Bronchial epithelial cell (primary cell): ENCODE data around the gene SLC6A6. TPM values are rescaled to one million over a fixed set of nuclear protein-coding genes. Genes with fewer than 3 reads are reported as not detected.

Source experiments
- DNase-seq: peaks from one replicate; pipeline ENCODE4 v3.0.0-alpha.2; 2010; ENCODE audit warnings: low read depth
- FAIRE-seq: peaks from 2 replicates; lab custom pipeline; 2011; peaks lifted over from hg19 to GRCh38; lab: Jason Lieb, UNC
- H3K27me3 ChIP-seq: 2 replicates; pipeline ENCODE4 v1.5.1; 2011; ENCODE audit warnings: low read length; ENCODE audit not compliant: control insufficient read depth, insufficient read depth
- H3K36me3 ChIP-seq: 2 replicates; pipeline ENCODE4 v1.5.1; 2011; ENCODE audit warnings: low read length; ENCODE audit not compliant: control insufficient read depth, insufficient read depth
- H3K4me3 ChIP-seq: 2 replicates; pipeline ENCODE4 v1.5.1; 2011; ENCODE audit warnings: mild to moderate bottlenecking, low read depth, low read length, control low read depth
- CTCF ChIP-seq: IDR thresholded peaks from 2 replicates; pipeline ENCODE4 v1.5.1; 2011; ENCODE audit warnings: mild to moderate bottlenecking, moderate library complexity, low read length, control low read depth, inconsistent platforms; ENCODE audit not compliant: insufficient read depth, severe bottlenecking
- total RNA-seq: library from RNA; depleted of rRNA; stranded (reverse); fragments of >200 nt; gene quantifications from 2 replicates; pipeline ENCODE4 v1.2.1, GENCODE V29; 2014

Gene SLC6A6
- total RNA-seq, 1 donor from 2014 or later = 13.2 TPM

GRCh38 chr3:14525685-14526631 lies 123.6 kb downstream of the SLC6A6 start:
- no peaks in the 10 kb centered on the region for H3K36me3 ChIP-seq
- H3K4me3 ChIP-seq = no peak overlapping the region
- FAIRE-seq (peak; percentile 86), DNase-seq (peak; percentile 67)
- H3K27me3 ChIP-seq = no peaks in the 10 kb centered on the region
- TF ChIP-seq CTCF = no peak

DNA sequence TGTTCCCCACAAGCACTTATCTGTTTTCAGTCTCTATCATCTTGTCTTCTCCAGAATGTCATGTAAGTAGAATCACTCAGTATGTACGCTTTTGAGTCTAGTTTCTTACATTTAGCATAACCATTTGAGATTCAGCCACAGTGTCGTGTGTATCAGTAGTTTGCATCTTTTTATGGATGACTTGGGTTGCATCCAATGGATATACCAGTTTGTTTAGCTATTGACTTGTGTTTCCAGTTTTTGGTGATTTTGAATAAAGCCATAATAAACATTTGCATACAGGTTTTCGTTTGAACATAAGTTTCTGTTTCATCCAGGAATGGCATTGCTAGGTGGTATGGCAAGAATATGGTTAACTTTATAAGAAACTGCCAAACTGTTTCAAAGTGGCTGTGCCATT lies 125.7 kb downstream of the SLC6A6 start:
- H3K36me3 ChIP-seq = no peaks in the 10 kb centered on the region
- DNase-seq = no peak
- TF ChIP-seq CTCF = no peak
- FAIRE-seq = no peak
- H3K4me3 ChIP-seq = no peak overlapping the region
- H3K27me3 ChIP-seq = no peaks in the 10 kb centered on the region

DNA sequence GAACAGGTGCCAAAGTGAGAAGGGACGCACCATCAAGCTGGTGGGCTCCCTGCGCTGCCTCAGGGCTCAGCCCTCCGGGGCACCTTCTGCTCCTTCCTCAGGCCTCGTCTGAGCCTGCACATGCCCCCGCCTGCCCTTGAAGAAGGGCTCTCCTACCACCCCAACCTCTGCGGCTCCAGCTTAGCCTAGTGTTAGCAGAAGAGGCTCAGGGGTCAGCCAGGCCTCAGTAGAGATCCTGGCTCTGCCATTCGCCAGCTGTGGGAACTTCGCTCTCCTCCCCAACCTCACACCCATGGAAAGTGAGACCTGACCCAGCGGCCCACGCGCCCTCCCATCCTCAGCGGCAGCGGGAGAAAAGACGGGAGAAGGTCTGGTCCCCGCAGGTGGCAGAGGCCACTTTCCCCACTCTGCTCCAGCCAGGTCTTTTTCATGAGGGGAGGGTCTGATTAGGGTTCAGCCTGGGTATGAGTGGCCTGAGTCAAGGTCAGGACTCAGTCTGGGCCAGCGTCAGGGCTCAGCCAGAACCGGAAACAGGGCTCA lies 129.5 kb downstream of the SLC6A6 start:
- no peak for DNase-seq
- no peak for FAIRE-seq
- no peaks in the 10 kb centered on the region for H3K36me3 ChIP-seq
- H3K4me3 ChIP-seq = no peak overlapping the region
- TF ChIP-seq CTCF = no peak
- no peaks in the 10 kb centered on the region for H3K27me3 ChIP-seq

- Histone ChIP-seq H3K27me3 (no peaks in the 10 kb centered on the region), H3K4me3 (no peak overlapping the region), H3K36me3 (no peaks in the 10 kb centered on the region)
- DNase-seq (peak; percentile 54), FAIRE-seq (no peak)
- TF ChIP-seq CTCF = no peak
These were observed 130.5 kb downstream of the SLC6A6 start for GRCh38 chr3:14532691-14533456.

DNA sequence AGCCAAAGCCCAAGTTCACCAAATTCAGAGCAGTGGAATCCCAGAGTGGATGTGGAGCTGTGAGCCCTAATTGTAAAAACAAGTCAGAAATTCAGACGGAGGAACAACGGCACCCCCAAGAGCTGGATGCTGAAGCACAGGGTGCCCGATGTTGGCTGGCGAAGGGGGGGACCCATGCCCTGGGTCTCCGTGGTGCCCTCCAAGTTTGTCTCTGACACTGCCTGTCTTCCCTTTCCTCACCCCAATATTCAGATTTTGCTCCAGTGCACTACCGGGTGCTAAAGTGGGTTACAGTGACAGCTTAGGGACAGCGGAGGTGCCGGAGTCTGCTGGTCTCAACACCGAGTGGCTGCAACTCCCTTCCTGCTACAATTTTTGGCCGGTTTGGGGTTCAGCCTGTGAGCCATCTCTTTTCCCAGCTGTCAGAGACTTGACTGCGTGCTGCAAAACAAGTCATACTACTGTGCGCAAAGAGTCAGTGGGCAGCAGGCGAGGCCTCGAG lies 131.1 kb downstream of the SLC6A6 start:
- no peak overlapping the region for H3K4me3 ChIP-seq
- TF ChIP-seq CTCF = no peak
- no peaks in the 10 kb centered on the region for H3K36me3 ChIP-seq
- FAIRE-seq = no peak
- H3K27me3 ChIP-seq = no peaks in the 10 kb centered on the region
- no peak for DNase-seq
